Mesenchymal stem cell (in vitro differentiated cells and primary cell): ENCODE results near the gene IGF2R.

Experiments
- DNase-seq: peaks from one replicate; pipeline ENCODE4 v3.0.0-alpha.2; 2013
- H2AFZ ChIP-seq: one replicate; pipeline ENCODE4 v1.6.1; 2013; ENCODE audit warnings: low read depth, mild to moderate bottlenecking, control low read depth, inconsistent platforms, low read length, moderate library complexity
- H2AK5ac ChIP-seq: 2 replicates; pipeline ENCODE4 v1.6.1; 2013; ENCODE audit warnings: low read length, moderate library complexity, mild to moderate bottlenecking, inconsistent platforms; ENCODE audit not compliant: severe bottlenecking
- H2BK120ac ChIP-seq: one replicate; pipeline ENCODE4 v1.6.1; 2013; ENCODE audit warnings: low read depth, mild to moderate bottlenecking, inconsistent platforms, low read length, moderate library complexity
- H2BK12ac ChIP-seq, 2 experiments: one replicate each; pipeline ENCODE4 v1.6.1; 2013; ENCODE audit warnings: inconsistent platforms in 2 of 2, low read length in 2 of 2, mild to moderate bottlenecking in 2 of 2, moderate library complexity in 2 of 2, control low read depth in 1 of 2
- H2BK15ac ChIP-seq: one replicate; pipeline ENCODE4 v1.6.1; 2013; ENCODE audit warnings: mild to moderate bottlenecking, low read depth, inconsistent platforms; ENCODE audit not compliant: poor library complexity, severe bottlenecking
- H2BK5ac ChIP-seq: 2 replicates; pipeline ENCODE4 v1.6.1; 2013; ENCODE audit warnings: low read depth, mild to moderate bottlenecking, low read length, control low read depth, inconsistent platforms; ENCODE audit not compliant: poor library complexity, severe bottlenecking
- H3K14ac ChIP-seq, 2 experiments: one replicate each; pipeline ENCODE4 v1.6.1; 2013; ENCODE audit warnings: inconsistent platforms in 2 of 2, low read length in 2 of 2, control low read depth in 1 of 2, mild to moderate bottlenecking in 1 of 2, moderate library complexity in 1 of 2
- H3K18ac ChIP-seq, 2 experiments: one replicate each; pipeline ENCODE4 v1.6.1; 2013; ENCODE audit warnings: inconsistent platforms in 2 of 2, low read length in 2 of 2, control low read depth in 1 of 2, low read depth in 1 of 2, mild to moderate bottlenecking in 1 of 2
- H3K23ac ChIP-seq, 2 experiments: one replicate each; pipeline ENCODE4 v1.6.1; 2013; ENCODE audit warnings: inconsistent platforms in 2 of 2, low read length in 2 of 2, mild to moderate bottlenecking in 2 of 2, moderate library complexity in 2 of 2, control low read depth in 1 of 2
- H3K27ac ChIP-seq: 2 replicates; pipeline ENCODE4 v1.5.1; 2013; ENCODE audit warnings: mild to moderate bottlenecking, moderate library complexity, low read length, control low read depth, inconsistent platforms; ENCODE audit not compliant: poor library complexity, severe bottlenecking
- H3K27me3 ChIP-seq, 2 experiments: 2 replicates each; pipeline versions ENCODE4 v1.6.1 to v1.7.0; 2013; ENCODE audit warnings: low read length in 2 of 2, mild to moderate bottlenecking in 2 of 2, moderate library complexity in 2 of 2, control low read depth in 1 of 2, inconsistent platforms in 1 of 2; ENCODE audit not compliant: control insufficient read depth in 1 of 2, insufficient read depth in 1 of 2
- H3K36me3 ChIP-seq, 2 experiments: 2 replicates each; pipeline versions ENCODE4 v1.6.1 to v1.7.0; 2013; ENCODE audit warnings: low read length in 2 of 2, control low read depth in 1 of 2, inconsistent platforms in 1 of 2, low read depth in 1 of 2, mild to moderate bottlenecking in 1 of 2; ENCODE audit not compliant: insufficient read depth in 2 of 2, control insufficient read depth in 1 of 2
- H3K4ac ChIP-seq, 2 experiments: one replicate each; pipeline ENCODE4 v1.6.1; 2013; ENCODE audit warnings: inconsistent platforms in 2 of 2, low read length in 2 of 2, mild to moderate bottlenecking in 2 of 2, moderate library complexity in 2 of 2, control low read depth in 1 of 2, low read depth in 1 of 2
- H3K4me1 ChIP-seq: 2 replicates; pipeline ENCODE4 v1.6.1; 2013; ENCODE audit warnings: low read depth, low read length, control low read depth; ENCODE audit not compliant: control insufficient read depth, insufficient read depth
- H3K4me2 ChIP-seq: 2 replicates; pipeline ENCODE4 v1.6.1; 2013; ENCODE audit warnings: low read length, mild to moderate bottlenecking, inconsistent platforms; ENCODE audit not compliant: poor library complexity, severe bottlenecking
- H3K4me3 ChIP-seq, 2 experiments: 2 replicates each; pipeline versions ENCODE4 v1.5.1 to v1.7.0; 2013; ENCODE audit warnings: low read length in 2 of 2, mild to moderate bottlenecking in 2 of 2, control low read depth in 1 of 2, low read depth in 1 of 2; ENCODE audit not compliant: insufficient read depth in 1 of 2
- H3K79me1 ChIP-seq: replicated peaks from 2 replicates; pipeline ENCODE4 v1.6.1; 2013; ENCODE audit warnings: mild to moderate bottlenecking, control low read depth, low read length, inconsistent platforms; ENCODE audit not compliant: poor library complexity, severe bottlenecking
- H3K9ac ChIP-seq: 2 replicates; pipeline ENCODE4 v1.7.0; 2013; ENCODE audit warnings: mild to moderate bottlenecking, low read length, moderate library complexity
- H3K9me3 ChIP-seq: 2 replicates; pipeline ENCODE4 v1.7.0; 2013; ENCODE audit warnings: mild to moderate bottlenecking, low read length; ENCODE audit not compliant: control insufficient read depth
- H4K8ac ChIP-seq: one replicate; pipeline ENCODE4 v1.6.1; 2013; ENCODE audit warnings: inconsistent platforms, mild to moderate bottlenecking, low read length, moderate library complexity
- H4K91ac ChIP-seq: one replicate; pipeline ENCODE4 v1.6.1; 2013; ENCODE audit warnings: mild to moderate bottlenecking, low read length, inconsistent platforms
- WGBS: methylation state at CpG from one replicate; pipeline ENCODE4 v1.1.7; 2013; ENCODE audit warnings: mixed read lengths; 5-methylcytosine and 5-hydroxymethylcytosine counted together

The IGF2R gene

GRCh38 chr6:159926542-159927203, 42.2 kb upstream of the IGF2R start:
- Histone ChIP-seq H3K4me1 (peaks cover 4% of the 10 kb centered on the region), H4K91ac (no peak overlapping the region), H3K4me3 (no peak overlapping the region), H3K36me3 (no peaks in the 10 kb centered on the region), H3K27ac (no peak overlapping the region), H3K4me2 (no peak overlapping the region), H3K14ac (no peak overlapping the region), H3K9ac (no peak overlapping the region), H3K18ac (no peak overlapping the region), H2BK15ac (no peak overlapping the region), H3K23ac (no peak overlapping the region), H2AFZ (no peak overlapping the region), H2BK120ac (no peak overlapping the region), H3K9me3 (no peaks in the 10 kb centered on the region), H4K8ac (no peak overlapping the region), H3K27me3 (peaks cover 0 to 7% of the 10 kb centered on the region in 2 experiments), H2BK12ac (no peak overlapping the region), H3K79me1 (no peaks in the 10 kb centered on the region), H2BK5ac (no peak overlapping the region), H2AK5ac (no peak overlapping the region), H3K4ac (no peak overlapping the region)
- DNase-seq = no peak
- WGBS = 82% methylated on average over 5 of the region's 5 CpGs

DNA sequence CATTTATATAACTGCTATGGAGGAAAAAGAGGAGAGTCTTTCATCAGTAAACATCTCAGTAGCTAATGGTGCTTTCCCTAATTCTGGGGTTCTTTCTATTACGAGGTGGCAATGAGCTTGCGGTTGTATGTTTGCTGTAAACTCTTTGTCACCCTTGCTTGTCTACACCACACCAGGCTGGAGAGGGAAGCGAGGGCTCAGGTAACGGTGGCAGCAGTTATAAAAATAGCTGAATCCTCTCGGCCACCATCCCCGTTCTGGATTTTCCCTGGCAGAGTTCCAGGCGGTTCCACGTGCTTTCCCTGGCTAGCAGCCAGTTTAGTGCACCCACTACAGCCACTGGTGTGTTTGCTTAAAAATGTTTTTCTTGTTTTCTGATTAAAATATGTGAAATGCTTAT, 39.1 kb upstream of the IGF2R start:
- Histone ChIP-seq H3K27ac (no peak overlapping the region), H3K9me3 (no peaks in the 10 kb centered on the region), H4K8ac (no peak overlapping the region), H3K36me3 (no peaks in the 10 kb centered on the region), H3K4me3 (no peak overlapping the region), H4K91ac (no peak overlapping the region), H3K23ac (no peak overlapping the region), H3K79me1 (no peaks in the 10 kb centered on the region), H3K18ac (no peak overlapping the region), H2BK120ac (no peak overlapping the region), H2AK5ac (no peak overlapping the region), H3K14ac (no peak overlapping the region), H2BK5ac (no peak overlapping the region), H3K4me1 (peaks cover 14% of the 10 kb centered on the region), H3K4me2 (no peak overlapping the region), H3K27me3 (no peaks in the 10 kb centered on the region), H3K9ac (no peak overlapping the region), H2BK12ac (no peak overlapping the region), H2AFZ (no peak overlapping the region), H2BK15ac (no peak overlapping the region), H3K4ac (no peak overlapping the region)
- no peak for DNase-seq
- 71% methylated on average over 6 of the region's 8 CpGs for WGBS

GRCh38 chr6:159931112-159931511, 37.8 kb upstream of the IGF2R start:
- Histone ChIP-seq H3K9ac (no peak overlapping the region), H2AFZ (no peak overlapping the region), H2BK120ac (no peak overlapping the region), H3K23ac (no peak overlapping the region), H3K27me3 (no peaks in the 10 kb centered on the region), H4K8ac (no peak overlapping the region), H3K14ac (no peak overlapping the region), H3K36me3 (no peaks in the 10 kb centered on the region), H3K4me2 (no peak overlapping the region), H3K9me3 (peaks cover 5% of the 10 kb centered on the region), H2BK15ac (no peak overlapping the region), H3K27ac (no peak overlapping the region), H3K79me1 (no peaks in the 10 kb centered on the region), H2AK5ac (no peak overlapping the region), H3K4me1 (peaks cover 14% of the 10 kb centered on the region), H3K18ac (no peak overlapping the region), H3K4ac (no peak overlapping the region), H4K91ac (no peak overlapping the region), H2BK5ac (no peak overlapping the region), H2BK12ac (no peak overlapping the region), H3K4me3 (no peak overlapping the region)
- DNase-seq = no peak
- WGBS = 92% methylated on average over 3 of the region's 3 CpGs

DNA sequence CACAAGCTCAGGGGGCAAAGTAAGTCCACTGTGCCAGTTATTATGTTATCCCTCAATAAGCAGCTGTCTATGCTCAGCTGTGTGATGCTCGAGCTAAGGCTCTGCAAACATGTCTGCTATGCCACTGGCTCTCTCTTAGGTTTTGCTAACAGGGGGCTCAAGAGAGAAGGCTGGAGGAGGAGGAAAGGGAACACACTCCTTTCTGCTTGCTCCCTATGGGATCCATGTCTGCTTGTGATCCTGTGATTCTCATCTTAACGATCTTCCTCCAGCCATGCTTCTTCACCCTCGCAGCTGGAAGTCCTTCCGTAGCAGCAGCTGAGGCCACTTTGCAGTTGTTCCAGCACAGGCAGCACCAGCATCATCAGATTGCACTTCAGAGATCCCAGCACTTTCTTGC, 37.0 kb upstream of the IGF2R start:
- Histone ChIP-seq H3K36me3 (no peaks in the 10 kb centered on the region), H4K91ac (no peak overlapping the region), H3K79me1 (no peaks in the 10 kb centered on the region), H2BK12ac (no peak overlapping the region), H3K4me1 (peaks cover 14% of the 10 kb centered on the region), H3K9ac (no peak overlapping the region), H3K4ac (no peak overlapping the region), H3K18ac (no peak overlapping the region), H3K4me2 (no peak overlapping the region), H2BK15ac (no peak overlapping the region), H3K4me3 (no peak overlapping the region), H2AFZ (no peak overlapping the region), H2BK120ac (no peak overlapping the region), H3K27me3 (no peaks in the 10 kb centered on the region), H3K23ac (no peak overlapping the region), H2BK5ac (no peak overlapping the region), H3K9me3 (peaks cover 5% of the 10 kb centered on the region), H3K27ac (no peak overlapping the region), H4K8ac (no peak overlapping the region), H3K14ac (no peak overlapping the region), H2AK5ac (no peak overlapping the region)
- DNase-seq = no peak
- WGBS = 84% methylated on average over 4 of the region's 4 CpGs
